PFSK-1 (cell line): ENCODE data around the gene DCAF5.

Experiments used
- FOXP2 ChIP-seq: optimal IDR thresholded peaks from 2 replicates; pipeline ENCODE3; 2011; ENCODE audit warnings: borderline replicate concordance, control low read depth, inconsistent platforms; ENCODE audit not compliant: insufficient read depth; ENCODE audit errors: extremely low read length, extremely low read depth
- POLR2AphosphoS5 ChIP-seq: IDR thresholded peaks from 2 replicates; pipeline ENCODE4 v1.6.1; 2012; ENCODE audit warnings: low read depth, mild to moderate bottlenecking, control low read depth, low read length, moderate library complexity
- REST ChIP-seq, 2 experiments: IDR thresholded peaks; 2 replicates each; pipeline versions ENCODE4 v1.6.1 to v1.8.0; 2011 to 2012; ENCODE audit warnings: low read depth in 2 of 2, low read length in 2 of 2, control low read depth in 1 of 2, inconsistent platforms in 1 of 2, mild to moderate bottlenecking in 1 of 2, moderate library complexity in 1 of 2; ENCODE audit not compliant: insufficient read depth in 1 of 2
- SIN3A ChIP-seq: IDR thresholded peaks from 2 replicates; pipeline ENCODE4 v1.6.1; 2012; ENCODE audit warnings: mild to moderate bottlenecking, low read length, moderate library complexity, borderline replicate concordance; ENCODE audit not compliant: insufficient read depth
- TAF1 ChIP-seq: IDR thresholded peaks from 2 replicates; pipeline ENCODE4 v1.6.1; 2012; ENCODE audit warnings: low read length, control low read depth, borderline replicate concordance; ENCODE audit not compliant: insufficient read depth

The DCAF5 gene

GRCh38 chr14:69088586-69088985 lies 64.3 kb downstream of the DCAF5 start:
- no peak for TF ChIP-seq TAF1
- no peak for TF ChIP-seq POLR2AphosphoS5

- TF ChIP-seq TAF1: no peak
- no peak for TF ChIP-seq FOXP2
- TF ChIP-seq REST (IDR thresholded peaks at IDR 0.05; ENCODE audit: insufficient read depth in 1 of 2, low read depth in 2 of 2, low read length in 2 of 2): no peak
- TF ChIP-seq SIN3A: no peak
- no peak for TF ChIP-seq POLR2AphosphoS5
Observed at GRCh38 chr14:69087061-69087461, 65.9 kb downstream of the DCAF5 start.

- TF ChIP-seq FOXP2 (no peak), POLR2AphosphoS5 (no peak), SIN3A (no peak), REST (IDR thresholded peaks at IDR 0.05; ENCODE audit: insufficient read depth in 1 of 2, low read depth in 2 of 2, low read length in 2 of 2) (no peak), TAF1 (no peak)
Observed at GRCh38 chr14:69086537-69086936, 66.4 kb downstream of the DCAF5 start.

- TF ChIP-seq POLR2AphosphoS5 (no peak), FOXP2 (no peak), SIN3A (no peak), REST (IDR thresholded peaks at IDR 0.05; ENCODE audit: insufficient read depth in 1 of 2, low read depth in 2 of 2, low read length in 2 of 2) (no peak), TAF1 (no peak)
Observed at GRCh38 chr14:69084023-69084422, 68.9 kb downstream of the DCAF5 start.

- no peak for TF ChIP-seq REST (IDR thresholded peaks at IDR 0.05; ENCODE audit: insufficient read depth in 1 of 2, low read depth in 2 of 2, low read length in 2 of 2)
- TF ChIP-seq SIN3A: no peak
- no peak for TF ChIP-seq POLR2AphosphoS5
- no peak for TF ChIP-seq FOXP2
- TF ChIP-seq TAF1: no peak
Observed at GRCh38 chr14:69083181-69083580, 69.7 kb downstream of the DCAF5 start.
